HEK293 (cell line): ENCODE data around the gene RCC1.

Source experiments
- BCL11A ChIP-seq: fragments of 450-650 bp; formaldehyde crosslinking; IDR thresholded peaks from 2 replicates; pipeline ENCODE4 v1.5.1; 2016; ENCODE audit warnings: low read depth, missing biosample characterization, missing genetic modification characterization
- HOXA7 ChIP-seq: sonication (generic); formaldehyde crosslinking; IDR thresholded peaks from 2 replicates; pipeline ENCODE4 v1.8.1; 2022; ENCODE audit warnings: missing genetic modification reagents, borderline replicate concordance
- KLF16 ChIP-seq: fragments of 450-650 bp; formaldehyde crosslinking; IDR thresholded peaks from 2 replicates; pipeline ENCODE4 v1.5.1; 2017; ENCODE audit warnings: missing biosample characterization, missing genetic modification characterization
- OVOL3 ChIP-seq: fragments of 450-650 bp; formaldehyde crosslinking; IDR thresholded peaks from 2 replicates; pipeline ENCODE4 v1.5.1; 2016; ENCODE audit warnings: missing biosample characterization, missing genetic modification characterization
- REPIN1 ChIP-seq: fragments of 450-650 bp; formaldehyde crosslinking; IDR thresholded peaks from 2 replicates; pipeline ENCODE4 v1.5.1; 2017; ENCODE audit warnings: missing biosample characterization, missing genetic modification characterization, low read depth
- REST ChIP-seq: fragments of 450-650 bp; formaldehyde crosslinking; IDR thresholded peaks from 2 replicates; pipeline ENCODE4 v1.5.1; 2016; ENCODE audit warnings: missing biosample characterization, missing genetic modification characterization
- SP7 ChIP-seq: fragments of 450-650 bp; formaldehyde crosslinking; IDR thresholded peaks from 2 replicates; pipeline ENCODE4 v1.5.1; 2016; ENCODE audit warnings: missing biosample characterization, missing genetic modification characterization
- TCF7L2 ChIP-seq: IDR thresholded peaks from 2 replicates; pipeline ENCODE4 v1.6.1; 2011; ENCODE audit warnings: low read depth, mild to moderate bottlenecking, inconsistent platforms, low read length, moderate library complexity, borderline replicate concordance
- ZBTB10 ChIP-seq: fragments of 450-650 bp; formaldehyde crosslinking; IDR thresholded peaks from 2 replicates; pipeline ENCODE4 v1.5.1; 2016; ENCODE audit warnings: missing biosample characterization, missing genetic modification characterization
- ZBTB21 ChIP-seq: fragments of 450-650 bp; formaldehyde crosslinking; IDR thresholded peaks from 2 replicates; pipeline ENCODE4 v1.5.1; 2017; ENCODE audit warnings: missing biosample characterization, missing genetic modification characterization
- ZFHX2 ChIP-seq: fragments of 450-650 bp; formaldehyde crosslinking; conservative IDR thresholded peaks from 2 replicates; pipeline ENCODE4 v1.5.1; 2016; ENCODE audit warnings: missing biosample characterization, missing genetic modification characterization
- ZFP69B ChIP-seq: fragments of 450-650 bp; formaldehyde crosslinking; IDR thresholded peaks from 2 replicates; pipeline ENCODE4 v1.5.1; 2016; ENCODE audit warnings: missing biosample characterization, missing genetic modification characterization
- ZNF10 ChIP-seq: fragments of 450-650 bp; formaldehyde crosslinking; IDR thresholded peaks from 2 replicates; pipeline ENCODE4 v1.5.1; 2017; ENCODE audit warnings: missing biosample characterization, missing genetic modification characterization
- ZNF121 ChIP-seq: fragments of 450-650 bp; formaldehyde crosslinking; IDR thresholded peaks from 2 replicates; pipeline ENCODE4 v1.5.1; 2016; ENCODE audit warnings: missing biosample characterization, missing genetic modification characterization
- ZNF138 ChIP-seq: fragments of 450-650 bp; formaldehyde crosslinking; IDR thresholded peaks from 2 replicates; pipeline ENCODE4 v1.5.1; 2016; ENCODE audit warnings: missing biosample characterization, missing genetic modification characterization, borderline replicate concordance
- ZNF175 ChIP-seq: fragments of 450-650 bp; formaldehyde crosslinking; IDR thresholded peaks from 2 replicates; pipeline ENCODE4 v1.5.1; 2016; ENCODE audit warnings: missing biosample characterization, missing genetic modification characterization
- ZNF623 ChIP-seq: fragments of 450-650 bp; formaldehyde crosslinking; IDR thresholded peaks from 2 replicates; pipeline ENCODE4 v1.5.1; 2016; ENCODE audit warnings: missing biosample characterization, missing genetic modification characterization
- ZNF626 ChIP-seq: fragments of 450-650 bp; sonication (Bioruptor Pico); formaldehyde crosslinking; IDR thresholded peaks from 2 replicates; pipeline ENCODE4 v1.5.1; 2018; ENCODE audit warnings: missing biosample characterization, missing genetic modification characterization, inconsistent platforms
- ZNF677 ChIP-seq: fragments of 450-650 bp; IDR thresholded peaks from 2 replicates; pipeline ENCODE4 v1.5.0; 2018; ENCODE audit warnings: missing biosample characterization, mild to moderate bottlenecking, missing genetic modification characterization, moderate library complexity
- ZNF777 ChIP-seq: fragments of 450-650 bp; formaldehyde crosslinking; IDR thresholded peaks from 2 replicates; pipeline ENCODE4 v1.5.1; 2017; ENCODE audit warnings: missing biosample characterization, missing genetic modification characterization, borderline replicate concordance
- ZNF785 ChIP-seq: fragments of 450-650 bp; formaldehyde crosslinking; IDR thresholded peaks from 2 replicates; pipeline ENCODE4 v1.5.1; 2016; ENCODE audit warnings: missing biosample characterization, missing genetic modification characterization
- ZNF830 ChIP-seq: fragments of 450-650 bp; IDR thresholded peaks from 2 replicates; pipeline ENCODE4 v1.5.0; 2018; ENCODE audit warnings: missing biosample characterization, missing genetic modification characterization, low read depth, mild to moderate bottlenecking, moderate library complexity
- TF ChIP-seq, protein P1 (sequence below): fragments of 450-650 bp; formaldehyde crosslinking; conservative IDR thresholded peaks from 2 replicates; pipeline ENCODE4 v1.5.1; 2016; ENCODE audit warnings: low read depth, missing biosample characterization, missing genetic modification characterization
- TF ChIP-seq, protein P2 (sequence below): fragments of 450-650 bp; formaldehyde crosslinking; IDR thresholded peaks from 2 replicates; pipeline ENCODE4 v1.5.1; 2016; ENCODE audit warnings: missing biosample characterization, missing genetic modification characterization
- TF ChIP-seq, protein P3 (sequence below): fragments of 450-650 bp; formaldehyde crosslinking; IDR thresholded peaks from 2 replicates; pipeline ENCODE4 v1.5.1; 2016; ENCODE audit warnings: missing biosample characterization, missing genetic modification characterization

The RCC1 gene

GRCh38 chr1:28552758-28553663 is 47.2 kb downstream of the RCC1 start, which contains the start of gene TRNAU1AP (continued):
- TF ChIP-seq OVOL3 (tag by site-specific recombination) (no peak), ZNF121 (tag by site-specific recombination) (no peak), ZBTB10 (tag by site-specific recombination) (peak; percentile 66; the same call in 1 of the 2 replicates), ZNF623 (tag by site-specific recombination) (no peak), KLF16 (tag by site-specific recombination) (peak; percentile 88), ZNF677 (tag by site-specific recombination) (no peak), ZNF777 (tag by site-specific recombination) (peak; percentile 79; the same call in 1 of the 2 replicates), BCL11A (no peak), ZNF175 (tag by site-specific recombination) (no peak), TCF7L2 (no peak), REST (no peak), ZBTB21 (tag by site-specific recombination) (no peak), ZNF138 (no peak), SP7 (tag by site-specific recombination) (peak; percentile 83), HOXA7 (CRISPR knock-in tag) (no peak), ZFHX2 (peak; percentile 64; the same call in 1 of the 2 replicates), ZFP69B (peak; percentile 89), ZNF830 (no peak), ZNF10 (tag by site-specific recombination) (no peak), REPIN1 (tag by site-specific recombination) (no peak; the same call in 1 of the 2 replicates), ZNF626 (tag by site-specific recombination) (no peak), ZNF785 (tag by site-specific recombination) (no peak)
- TF ChIP-seq, protein P1, sequence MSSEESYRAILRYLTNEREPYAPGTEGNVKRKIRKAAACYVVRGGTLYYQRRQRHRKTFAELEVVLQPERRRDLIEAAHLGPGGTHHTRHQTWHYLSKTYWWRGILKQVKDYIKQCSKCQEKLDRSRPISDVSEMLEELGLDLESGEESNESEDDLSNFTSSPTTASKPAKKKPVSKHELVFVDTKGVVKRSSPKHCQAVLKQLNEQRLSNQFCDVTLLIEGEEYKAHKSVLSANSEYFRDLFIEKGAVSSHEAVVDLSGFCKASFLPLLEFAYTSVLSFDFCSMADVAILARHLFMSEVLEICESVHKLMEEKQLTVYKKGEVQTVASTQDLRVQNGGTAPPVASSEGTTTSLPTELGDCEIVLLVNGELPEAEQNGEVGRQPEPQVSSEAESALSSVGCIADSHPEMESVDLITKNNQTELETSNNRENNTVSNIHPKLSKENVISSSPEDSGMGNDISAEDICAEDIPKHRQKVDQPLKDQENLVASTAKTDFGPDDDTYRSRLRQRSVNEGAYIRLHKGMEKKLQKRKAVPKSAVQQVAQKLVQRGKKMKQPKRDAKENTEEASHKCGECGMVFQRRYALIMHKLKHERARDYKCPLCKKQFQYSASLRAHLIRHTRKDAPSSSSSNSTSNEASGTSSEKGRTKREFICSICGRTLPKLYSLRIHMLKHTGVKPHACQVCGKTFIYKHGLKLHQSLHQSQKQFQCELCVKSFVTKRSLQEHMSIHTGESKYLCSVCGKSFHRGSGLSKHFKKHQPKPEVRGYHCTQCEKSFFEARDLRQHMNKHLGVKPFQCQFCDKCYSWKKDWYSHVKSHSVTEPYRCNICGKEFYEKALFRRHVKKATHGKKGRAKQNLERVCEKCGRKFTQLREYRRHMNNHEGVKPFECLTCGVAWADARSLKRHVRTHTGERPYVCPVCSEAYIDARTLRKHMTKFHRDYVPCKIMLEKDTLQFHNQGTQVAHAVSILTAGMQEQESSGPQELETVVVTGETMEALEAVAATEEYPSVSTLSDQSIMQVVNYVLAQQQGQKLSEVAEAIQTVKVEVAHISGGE (tag by site-specific recombination): peak; percentile 60
- TF ChIP-seq, protein P2, sequence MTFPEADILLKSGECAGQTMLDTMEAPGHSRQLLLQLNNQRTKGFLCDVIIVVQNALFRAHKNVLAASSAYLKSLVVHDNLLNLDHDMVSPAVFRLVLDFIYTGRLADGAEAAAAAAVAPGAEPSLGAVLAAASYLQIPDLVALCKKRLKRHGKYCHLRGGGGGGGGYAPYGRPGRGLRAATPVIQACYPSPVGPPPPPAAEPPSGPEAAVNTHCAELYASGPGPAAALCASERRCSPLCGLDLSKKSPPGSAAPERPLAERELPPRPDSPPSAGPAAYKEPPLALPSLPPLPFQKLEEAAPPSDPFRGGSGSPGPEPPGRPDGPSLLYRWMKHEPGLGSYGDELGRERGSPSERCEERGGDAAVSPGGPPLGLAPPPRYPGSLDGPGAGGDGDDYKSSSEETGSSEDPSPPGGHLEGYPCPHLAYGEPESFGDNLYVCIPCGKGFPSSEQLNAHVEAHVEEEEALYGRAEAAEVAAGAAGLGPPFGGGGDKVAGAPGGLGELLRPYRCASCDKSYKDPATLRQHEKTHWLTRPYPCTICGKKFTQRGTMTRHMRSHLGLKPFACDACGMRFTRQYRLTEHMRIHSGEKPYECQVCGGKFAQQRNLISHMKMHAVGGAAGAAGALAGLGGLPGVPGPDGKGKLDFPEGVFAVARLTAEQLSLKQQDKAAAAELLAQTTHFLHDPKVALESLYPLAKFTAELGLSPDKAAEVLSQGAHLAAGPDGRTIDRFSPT (tag by site-specific recombination): peak; percentile 96
- TF ChIP-seq, protein P3, sequence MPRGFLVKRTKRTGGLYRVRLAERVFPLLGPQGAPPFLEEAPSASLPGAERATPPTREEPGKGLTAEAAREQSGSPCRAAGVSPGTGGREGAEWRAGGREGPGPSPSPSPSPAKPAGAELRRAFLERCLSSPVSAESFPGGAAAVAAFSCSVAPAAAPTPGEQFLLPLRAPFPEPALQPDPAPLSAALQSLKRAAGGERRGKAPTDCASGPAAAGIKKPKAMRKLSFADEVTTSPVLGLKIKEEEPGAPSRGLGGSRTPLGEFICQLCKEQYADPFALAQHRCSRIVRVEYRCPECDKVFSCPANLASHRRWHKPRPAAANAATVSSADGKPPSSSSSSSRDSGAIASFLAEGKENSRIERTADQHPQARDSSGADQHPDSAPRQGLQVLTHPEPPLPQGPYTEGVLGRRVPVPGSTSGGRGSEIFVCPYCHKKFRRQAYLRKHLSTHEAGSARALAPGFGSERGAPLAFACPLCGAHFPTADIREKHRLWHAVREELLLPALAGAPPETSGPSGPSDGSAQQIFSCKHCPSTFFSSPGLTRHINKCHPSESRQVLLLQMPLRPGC (tag by site-specific recombination): peak; percentile 62
